Dermis microvascular lymphatic vessel endothelial cell (primary cell): ENCODE results near the gene PSME3IP1. TPM values are rescaled to one million over a fixed set of nuclear protein-coding genes. Genes with fewer than 3 reads are reported as not detected.
"Not testable (repeated sequence)": the region's sequence is repeated elsewhere in the genome, so short reads cannot be mapped to it uniquely, and the experiment has no call there.

ENCODE experiments used
- DNase-seq, 2 donors: peaks; one replicate each; pipeline versions ENCODE4 v3.0.0 to v3.0.0-alpha.2; 2010; ENCODE audit warnings: low read depth in 2 of 2
- total RNA-seq: library from RNA; depleted of rRNA; stranded (reverse); fragments of >200 nt; gene quantifications from 2 replicates; pipeline ENCODE4 v1.2.1, GENCODE V29; 2014

Gene PSME3IP1, protein sequence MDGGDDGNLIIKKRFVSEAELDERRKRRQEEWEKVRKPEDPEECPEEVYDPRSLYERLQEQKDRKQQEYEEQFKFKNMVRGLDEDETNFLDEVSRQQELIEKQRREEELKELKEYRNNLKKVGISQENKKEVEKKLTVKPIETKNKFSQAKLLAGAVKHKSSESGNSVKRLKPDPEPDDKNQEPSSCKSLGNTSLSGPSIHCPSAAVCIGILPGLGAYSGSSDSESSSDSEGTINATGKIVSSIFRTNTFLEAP
- 50.8 and 51.0 TPM in 2 replicates for total RNA-seq

DNA sequence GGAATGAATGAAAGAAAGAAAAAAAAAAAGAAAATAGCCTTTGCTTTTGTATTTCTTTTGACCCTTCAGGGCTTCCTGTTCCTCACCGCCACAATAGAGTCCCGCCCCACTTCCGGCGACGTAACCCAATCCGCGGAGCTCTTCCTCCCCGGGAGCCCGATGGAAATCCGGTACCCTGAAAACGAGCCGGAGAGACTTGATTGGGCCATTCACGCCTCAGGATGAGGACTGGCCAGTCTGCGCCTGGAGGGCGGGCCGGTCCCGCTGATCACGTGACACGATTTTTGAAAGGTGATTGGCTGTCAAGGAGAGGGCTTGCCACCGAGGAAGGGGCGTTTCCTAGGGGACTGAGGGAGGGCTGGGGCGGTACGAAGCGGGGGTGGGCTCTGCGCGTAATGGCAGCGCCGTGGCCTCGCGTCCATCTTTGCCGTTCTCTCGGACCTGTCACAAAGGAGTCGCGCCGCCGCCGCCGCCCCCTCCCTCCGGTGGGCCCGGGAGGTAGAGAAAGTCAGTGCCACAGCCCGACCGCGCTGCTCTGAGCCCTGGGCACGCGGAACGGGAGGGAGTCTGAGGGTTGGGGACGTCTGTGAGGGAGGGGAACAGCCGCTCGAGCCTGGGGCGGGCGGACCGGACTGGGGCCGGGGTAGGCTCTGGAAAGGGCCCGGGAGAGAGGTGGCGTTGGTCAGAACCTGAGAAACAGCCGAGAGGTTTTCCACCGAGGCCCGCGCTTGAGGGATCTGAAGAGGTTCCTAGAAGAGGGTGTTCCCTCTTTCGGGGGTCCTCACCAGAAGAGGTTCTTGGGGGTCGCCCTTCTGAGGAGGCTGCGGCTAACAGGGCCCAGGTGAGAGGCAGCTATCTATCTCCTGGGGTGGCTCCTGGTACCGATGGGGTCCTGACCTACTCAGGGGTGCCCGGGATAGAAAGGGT is at the start of gene PSME3IP1, which contains the start of gene RSPRY1:
Gene PSME3IP1 (minus strand): TSS at position 95 of the 927 bp plus-strand sequence. CDS start 12,185 bp downstream, outside the sequence.
Gene RSPRY1 (plus strand): TSS at position 385 of the 927 bp plus-strand sequence. CDS start 18,330 bp downstream, outside the sequence.
- DNase-seq: peak; percentile 99 to 100

DNA sequence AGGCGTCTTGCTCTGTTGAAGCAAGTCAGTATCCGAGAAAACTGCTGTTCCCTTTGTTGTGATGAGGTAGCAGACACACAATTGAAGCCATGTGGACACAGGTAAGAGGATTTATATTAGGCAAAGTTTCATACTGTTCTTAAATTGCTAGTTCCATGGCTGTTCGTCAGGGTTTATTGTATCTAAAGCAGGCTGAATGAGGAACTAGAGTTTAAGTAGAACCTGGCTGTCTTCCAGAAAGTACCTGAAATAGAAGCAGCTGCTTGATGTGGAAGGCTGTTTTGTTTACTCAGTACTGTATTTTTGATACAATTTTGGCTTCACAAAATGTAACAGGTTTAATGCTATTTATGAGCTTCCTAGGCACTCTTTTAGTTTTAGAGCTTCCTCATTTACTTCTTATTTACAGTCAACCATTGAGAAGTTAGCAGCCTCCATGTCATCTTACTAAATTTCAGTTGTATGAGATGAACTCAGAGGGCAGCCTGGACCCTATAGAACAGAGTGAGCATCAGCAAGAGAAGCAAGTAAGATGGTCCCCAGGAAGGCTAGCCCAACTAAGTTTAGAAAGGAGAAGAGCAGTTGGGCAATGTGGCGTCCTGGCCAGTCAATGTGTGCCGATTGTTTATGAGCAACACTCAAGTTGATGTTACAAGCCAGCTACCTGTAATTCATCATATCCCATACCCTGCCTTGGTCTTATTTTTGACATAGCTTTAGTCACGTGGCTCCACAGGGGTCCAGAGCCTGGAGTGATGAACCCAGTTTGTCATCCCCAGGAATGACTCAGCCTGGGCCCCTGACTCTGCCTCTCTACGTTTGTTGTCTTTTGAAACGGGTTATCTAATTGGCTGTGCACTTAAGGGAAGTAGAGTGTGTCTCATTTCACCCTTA is 49.5 kb upstream of the PSME3IP1 start:
- DNase-seq: peak in 1 of 2 donors; percentile 23

DNA sequence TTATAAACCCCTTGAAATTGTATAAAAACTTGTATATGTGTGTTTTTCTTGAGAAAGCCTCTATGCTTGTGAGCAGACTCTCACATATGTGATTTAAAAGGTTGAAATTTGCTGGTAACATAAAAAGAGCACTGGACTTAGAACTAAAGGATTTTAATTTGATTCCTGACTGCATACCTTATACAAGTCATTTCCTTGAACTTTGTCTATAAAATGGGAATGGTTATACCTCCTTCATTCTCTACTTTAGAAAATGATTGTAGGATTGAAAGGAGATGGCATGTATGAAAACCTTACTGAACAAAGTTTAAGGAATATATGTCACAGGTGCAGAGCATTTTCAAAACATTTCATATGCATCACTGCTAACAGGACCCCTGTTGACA is 48.9 kb upstream of the PSME3IP1 start:
- no peak for DNase-seq

DNA sequence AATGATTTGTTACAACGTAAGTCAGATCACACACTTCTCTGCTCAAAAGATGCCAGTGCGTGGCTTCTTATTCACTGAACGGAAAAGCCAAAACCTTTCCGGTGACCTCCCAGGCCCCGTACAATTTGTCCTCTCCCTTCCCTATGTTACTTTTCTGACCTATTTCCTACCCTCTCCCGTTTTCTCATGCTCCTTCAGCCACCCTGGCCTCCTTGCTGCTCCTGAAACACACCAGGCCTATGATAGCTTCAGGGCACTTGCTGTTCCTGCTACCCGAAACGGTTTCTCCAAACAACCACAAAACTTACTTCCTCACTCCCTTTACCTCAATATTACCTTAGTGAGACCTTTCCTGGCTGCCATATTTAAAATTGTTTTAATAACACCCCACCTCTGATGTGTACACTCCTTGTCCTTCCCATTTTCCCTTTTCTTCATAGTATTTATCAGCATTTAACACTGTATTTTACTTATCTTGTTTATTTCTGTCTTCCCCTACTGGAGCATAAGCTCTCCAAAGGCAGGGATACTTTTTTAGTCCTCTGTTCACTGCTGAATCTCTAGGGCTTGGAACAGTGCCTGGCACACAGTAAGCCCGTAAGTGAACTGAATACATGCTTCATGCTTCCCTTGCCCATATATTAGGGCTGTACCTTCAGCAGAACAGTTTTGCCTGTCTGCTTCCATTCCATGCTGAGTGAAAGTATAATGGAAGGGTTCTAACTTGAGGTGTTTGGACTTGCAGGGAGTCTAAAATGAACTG is 48.3 kb upstream of the PSME3IP1 start:
- no peak for DNase-seq

DNA sequence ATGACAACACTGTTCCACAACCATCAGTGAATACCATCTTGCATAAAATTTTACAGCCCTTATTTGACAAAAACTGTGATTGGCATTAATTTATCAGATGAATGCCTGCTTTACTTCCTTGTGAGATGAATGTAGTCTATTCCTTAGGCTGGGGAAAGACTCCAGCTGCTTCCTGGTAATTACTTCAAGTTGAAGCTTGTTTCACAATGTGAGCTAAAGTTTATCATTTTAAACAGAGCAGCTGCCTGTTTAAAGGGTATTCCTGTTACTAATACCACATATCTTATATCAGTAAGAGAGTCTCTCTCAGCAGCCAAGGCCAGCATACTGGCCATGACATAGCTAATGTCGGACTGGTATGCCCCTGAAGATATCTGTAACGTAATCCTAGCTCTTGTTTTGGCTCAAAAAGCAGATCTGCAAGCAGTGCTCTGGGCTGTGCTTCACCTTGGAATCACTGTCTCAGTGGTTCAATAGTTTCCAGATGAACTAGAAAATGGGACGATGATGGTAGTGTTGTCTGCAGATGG is 46.0 kb upstream of the PSME3IP1 start:
- DNase-seq: no peak

DNA sequence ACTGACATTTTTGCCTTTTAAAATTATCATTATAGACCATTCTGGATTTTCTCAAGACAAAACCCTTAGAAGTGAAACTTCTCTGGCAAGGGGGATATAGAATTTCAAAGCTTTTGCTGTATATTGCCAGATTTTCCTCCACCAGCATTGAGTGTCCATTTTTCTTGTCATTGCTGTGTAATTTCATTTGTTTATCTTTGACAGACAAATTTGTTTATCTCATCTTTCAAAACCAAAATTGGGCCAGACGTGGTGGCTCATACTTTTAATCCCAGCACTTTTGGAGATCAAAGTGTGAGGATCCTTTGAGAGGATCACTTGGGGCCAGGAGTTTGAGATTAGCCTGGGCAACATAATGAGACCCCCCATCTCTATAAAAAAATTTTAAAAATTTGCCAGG is 43.2 kb upstream of the PSME3IP1 start:
- DNase-seq: no peak

DNA sequence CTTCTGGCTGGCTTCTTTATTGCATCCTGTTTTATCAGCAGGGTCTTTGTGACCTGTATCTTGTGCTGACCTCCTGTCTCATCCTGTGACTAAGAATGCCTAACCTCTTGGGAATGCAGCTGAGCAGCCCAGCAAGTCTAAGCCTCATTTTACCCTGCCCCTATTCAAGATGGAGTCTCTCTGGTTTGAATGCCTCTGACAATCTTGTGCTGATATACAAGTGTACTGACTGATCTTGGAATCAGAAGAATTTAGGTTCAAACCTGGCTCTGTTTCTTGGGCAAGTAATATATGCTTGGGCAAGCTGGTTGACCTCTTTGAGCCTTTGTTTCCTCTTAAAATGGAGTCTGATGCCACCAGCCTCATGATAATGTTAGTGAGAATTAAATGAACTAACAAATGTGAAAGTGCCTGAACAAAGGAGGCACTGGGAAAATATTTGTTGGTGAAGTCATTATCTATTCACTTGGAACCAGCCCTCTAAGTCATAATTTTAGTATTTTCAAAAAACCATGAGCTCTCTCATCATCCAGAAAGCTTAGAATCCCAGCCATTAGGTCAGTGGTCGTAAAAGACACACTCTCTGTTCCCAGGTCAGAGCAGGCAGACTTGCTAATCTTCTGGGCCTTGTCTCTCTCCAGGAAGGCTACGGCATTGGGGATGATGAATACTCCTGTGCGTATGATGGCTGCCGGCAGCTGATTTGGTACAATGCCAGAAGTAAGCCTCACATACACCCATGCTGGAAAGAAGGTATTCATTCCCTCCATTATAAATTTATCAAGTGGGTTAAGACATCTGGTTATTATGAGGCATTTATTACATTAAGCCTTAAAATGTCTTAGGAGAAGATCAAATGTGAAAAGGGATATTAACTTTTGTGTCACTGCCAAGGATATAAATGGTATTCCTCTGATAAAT is 41.1 kb upstream of the PSME3IP1 start:
- DNase-seq: no peak

DNA sequence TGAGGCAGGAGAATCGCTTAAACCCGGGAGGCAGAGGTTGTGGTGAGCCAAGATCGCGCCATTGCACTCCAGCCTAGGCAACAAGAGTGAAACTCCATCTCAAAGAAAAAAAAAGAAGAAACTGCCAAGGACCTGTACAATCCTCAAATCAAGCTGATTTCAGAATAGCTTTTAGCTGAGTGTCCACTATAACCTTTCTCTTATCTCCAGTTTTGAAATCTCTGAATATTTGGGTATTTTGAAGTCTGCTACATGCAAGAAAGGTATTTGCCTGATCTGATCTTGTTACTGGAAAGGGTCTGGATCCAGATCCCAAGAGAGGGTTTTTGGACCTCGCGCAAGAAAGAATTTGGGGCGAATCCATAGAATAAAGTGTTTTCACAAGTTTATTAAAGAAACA is 40.1 kb upstream of the PSME3IP1 start:
- no peak for DNase-seq

DNA sequence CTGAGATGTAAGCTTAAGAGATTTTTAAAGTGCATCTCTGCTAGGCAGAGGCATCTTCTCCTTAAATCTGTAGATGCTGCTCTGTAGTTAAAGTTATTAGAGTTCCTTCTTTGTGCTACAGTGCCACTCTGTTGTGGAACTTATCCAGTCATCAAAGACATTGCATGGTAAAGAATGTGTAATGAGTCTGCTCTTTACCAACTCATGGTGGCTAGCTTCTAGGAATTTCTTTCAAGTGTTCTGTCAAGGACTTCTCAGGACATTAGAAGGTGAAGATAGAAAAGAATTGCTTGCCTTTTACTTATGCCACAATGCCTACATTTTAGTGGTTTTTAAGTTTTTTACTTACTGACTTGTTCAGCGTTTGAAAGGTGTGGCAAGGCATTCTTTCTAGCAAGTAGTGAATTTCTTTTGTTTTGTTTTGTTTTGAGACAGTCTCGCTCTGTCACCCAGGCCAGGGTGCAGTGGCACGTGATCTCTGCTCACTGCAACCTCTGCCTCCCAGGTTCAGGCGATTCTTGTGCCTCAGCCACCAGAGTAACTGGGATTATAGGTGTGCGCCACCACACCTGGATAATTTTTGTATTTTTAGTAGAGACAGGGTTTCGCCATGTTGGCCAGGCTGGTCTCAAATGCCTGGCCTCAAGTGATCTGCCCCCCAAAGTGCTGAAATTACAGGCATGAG is 39.0 kb upstream of the PSME3IP1 start:
- no peak for DNase-seq

DNA sequence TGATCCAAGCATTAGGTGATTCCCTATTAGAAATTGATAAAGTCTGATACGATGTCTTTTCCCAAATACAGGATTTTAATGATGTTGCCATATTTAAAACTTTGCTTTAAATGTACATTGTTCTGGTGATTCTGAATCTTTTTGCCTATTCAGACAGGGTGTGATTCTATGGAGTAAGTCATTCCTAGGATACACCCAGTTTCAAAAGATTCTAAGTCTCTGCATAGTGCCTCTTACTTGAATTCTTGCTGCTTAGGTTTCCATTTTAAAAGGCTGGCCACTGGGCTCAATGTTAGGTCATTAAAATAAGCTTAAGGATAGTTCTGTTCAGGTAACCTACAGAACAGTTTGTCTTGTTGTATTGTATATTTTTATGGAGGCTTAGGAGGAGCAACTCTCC is 37.2 kb upstream of the PSME3IP1 start:
- no peak for DNase-seq

DNA sequence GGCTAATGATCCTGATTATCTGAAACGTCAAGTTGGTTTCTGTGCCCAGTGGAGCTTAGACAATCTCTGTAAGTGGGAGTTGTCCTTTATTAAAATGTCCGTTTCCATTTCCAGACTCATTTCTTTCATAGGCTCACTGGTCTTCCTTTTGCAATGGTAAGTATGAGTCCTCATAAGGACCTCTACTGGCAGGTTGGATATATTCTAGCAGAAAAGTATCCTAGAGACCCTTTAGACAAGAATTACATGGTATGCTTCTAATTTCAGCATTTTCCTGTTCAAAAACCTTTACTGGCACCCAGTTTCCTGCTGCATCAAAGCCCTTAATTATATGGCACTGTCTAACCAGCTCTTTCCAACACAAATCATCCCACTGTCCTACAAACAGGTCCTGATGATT is 31.1 kb upstream of the PSME3IP1 start:
- DNase-seq: no peak

DNA sequence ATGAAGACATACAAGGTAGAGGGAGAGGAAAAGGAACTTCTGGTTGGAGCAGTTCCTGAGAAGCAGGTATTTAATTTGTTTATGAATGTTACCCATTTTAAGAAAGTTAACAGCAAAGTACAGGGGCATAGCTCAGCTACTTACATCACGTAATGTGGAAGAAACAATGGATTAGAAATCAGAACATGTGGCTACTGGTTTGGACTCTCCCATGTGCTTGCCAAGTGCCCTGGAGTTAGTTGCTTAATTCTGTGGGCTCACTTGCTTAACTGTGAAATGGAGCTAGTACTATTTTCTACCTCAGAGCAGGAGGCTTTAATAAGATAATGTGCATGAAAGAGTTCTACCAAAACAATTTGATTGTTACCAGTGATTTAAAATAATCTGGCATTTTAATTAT is 27.6 kb upstream of the PSME3IP1 start:
- no peak for DNase-seq

DNA sequence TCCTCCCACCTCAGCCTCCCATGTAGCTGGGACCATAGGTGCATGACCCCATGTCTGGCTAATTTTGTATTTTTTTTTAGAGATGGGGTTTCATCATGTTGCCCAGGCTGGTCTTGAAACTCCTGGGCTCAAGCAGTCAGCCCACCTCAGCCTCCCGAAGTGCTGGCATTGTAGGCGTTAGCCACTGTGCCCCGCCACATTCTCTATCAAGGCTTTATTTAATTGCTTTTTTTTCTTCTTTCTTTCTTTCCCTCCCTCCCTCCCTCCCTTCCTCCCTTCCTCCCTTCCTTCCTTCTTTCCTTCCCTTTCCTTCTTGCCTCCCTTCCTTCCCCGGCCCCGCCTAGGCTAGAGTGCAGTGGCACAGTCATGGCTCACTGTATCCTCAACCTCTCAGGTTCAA is 23.9 kb upstream of the PSME3IP1 start:
- DNase-seq: no peak

DNA sequence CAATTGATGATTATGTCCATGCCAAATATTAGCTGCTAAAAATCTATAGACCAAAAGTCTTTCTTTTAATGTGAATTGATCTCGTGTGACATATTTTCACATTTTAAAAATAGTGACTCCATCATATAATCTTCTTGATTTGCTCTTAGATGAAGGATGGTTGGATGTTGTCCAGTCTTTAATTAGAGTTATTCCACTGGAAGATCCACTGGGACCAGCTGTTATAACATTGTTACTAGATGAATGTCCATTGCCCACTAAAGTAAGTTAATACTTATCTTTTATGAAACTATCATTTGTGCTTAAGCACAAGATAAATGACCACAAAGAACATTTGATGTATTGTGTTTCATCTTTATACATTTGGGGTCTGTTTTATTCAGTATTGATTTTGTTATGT is 23.1 kb upstream of the PSME3IP1 start:
- no peak for DNase-seq

DNA sequence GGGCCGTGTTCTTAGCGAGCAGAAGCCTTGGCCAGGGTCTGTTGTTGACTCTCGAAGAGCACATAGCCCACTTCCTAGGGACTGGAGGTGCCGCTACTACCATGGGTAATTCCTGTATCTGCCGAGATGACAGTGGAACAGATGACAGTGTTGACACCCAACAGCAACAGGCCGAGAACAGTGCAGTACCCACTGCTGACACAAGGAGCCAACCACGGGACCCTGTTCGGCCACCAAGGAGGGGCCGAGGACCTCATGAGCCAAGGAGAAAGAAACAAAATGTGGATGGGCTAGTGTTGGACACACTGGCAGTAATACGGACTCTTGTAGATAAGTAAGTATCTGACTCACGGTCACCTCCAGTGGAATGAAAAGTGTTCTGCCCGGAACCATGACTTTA is 18.8 kb upstream of the PSME3IP1 start:
- DNase-seq: no peak

DNA sequence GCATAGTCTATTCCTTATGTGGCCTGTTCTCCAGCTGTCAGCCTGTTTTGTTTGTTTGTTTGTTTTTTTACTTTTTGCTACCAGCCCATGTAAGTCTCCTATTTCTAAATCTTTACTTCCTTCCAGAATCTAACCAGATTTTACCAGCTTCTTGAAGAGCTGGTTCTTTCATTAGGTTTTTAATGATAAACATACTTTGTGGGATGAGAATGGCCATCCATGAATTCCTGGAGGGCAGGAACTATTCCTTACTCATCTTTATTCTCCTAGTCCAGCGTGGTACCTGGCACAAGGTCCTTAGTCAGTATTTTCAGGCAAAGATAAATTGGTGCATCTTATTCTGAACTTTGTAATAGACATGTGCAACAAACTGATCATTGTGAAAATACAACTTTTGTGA is 17.6 kb upstream of the PSME3IP1 start:
- DNase-seq: no peak

DNA sequence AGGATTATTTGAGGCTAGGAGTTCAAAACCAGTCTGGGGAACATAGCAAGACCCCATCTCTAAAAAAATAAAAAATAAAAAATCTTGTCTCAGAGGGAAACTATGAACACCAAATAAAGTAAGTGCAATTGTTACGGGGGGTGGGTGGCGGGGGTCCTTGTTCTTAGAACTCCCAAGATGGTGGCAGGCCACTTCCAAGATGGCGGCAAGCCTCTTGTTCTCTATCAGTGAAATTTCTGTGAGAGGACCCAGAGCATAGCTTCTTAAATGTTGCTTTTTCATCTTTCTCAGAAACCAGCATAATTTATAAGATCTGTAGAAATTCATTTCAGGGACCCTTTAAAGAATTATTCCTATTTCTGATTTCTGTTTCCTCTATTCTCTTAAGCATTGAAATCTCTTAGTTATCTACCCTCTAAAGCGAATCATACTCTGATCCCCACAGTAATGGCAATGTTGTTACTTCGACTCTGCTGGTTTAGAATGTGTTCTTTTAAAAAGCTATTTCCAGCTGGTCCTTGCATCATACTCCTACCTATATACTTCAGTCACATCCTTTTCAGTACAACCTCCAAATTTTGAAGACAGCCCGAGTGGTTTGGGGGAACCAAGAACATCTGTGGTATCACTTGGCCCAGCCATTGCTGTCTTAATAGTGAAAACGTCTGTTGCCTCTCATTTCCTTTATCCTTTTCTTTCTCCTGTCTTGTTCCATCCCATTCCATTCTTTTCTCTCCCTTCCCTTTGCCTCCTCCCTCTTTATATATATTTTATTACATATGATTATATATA is 16.5 kb upstream of the PSME3IP1 start:
- no peak for DNase-seq

DNA sequence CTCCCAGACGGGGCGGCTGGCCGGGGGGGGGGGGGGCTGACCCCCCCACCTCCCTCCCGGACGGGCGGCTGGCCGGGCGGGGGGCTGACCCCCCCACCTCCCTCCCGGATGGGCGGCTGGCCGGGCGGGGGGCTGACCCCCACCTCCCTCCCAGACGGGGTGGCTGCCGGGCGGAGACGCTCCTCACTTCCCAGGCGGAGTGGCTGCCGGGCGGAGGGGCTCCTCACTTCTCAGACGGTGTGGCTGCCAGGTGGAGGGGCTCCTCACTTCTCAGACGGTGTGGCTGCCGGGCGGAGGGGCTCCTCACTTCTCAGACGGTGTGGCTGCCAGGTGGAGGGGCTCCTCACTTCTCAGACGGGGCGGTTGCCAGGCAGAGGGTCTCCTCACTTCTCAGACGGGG is 15.1 kb upstream of the PSME3IP1 start:
- not testable (repeated sequence) for DNase-seq
